ENCODE measurements around the gene RFNG.
A peak's percentile ranks its signal among the peaks of the same experiment; 100 is the strongest.

The RFNG gene

DNA sequence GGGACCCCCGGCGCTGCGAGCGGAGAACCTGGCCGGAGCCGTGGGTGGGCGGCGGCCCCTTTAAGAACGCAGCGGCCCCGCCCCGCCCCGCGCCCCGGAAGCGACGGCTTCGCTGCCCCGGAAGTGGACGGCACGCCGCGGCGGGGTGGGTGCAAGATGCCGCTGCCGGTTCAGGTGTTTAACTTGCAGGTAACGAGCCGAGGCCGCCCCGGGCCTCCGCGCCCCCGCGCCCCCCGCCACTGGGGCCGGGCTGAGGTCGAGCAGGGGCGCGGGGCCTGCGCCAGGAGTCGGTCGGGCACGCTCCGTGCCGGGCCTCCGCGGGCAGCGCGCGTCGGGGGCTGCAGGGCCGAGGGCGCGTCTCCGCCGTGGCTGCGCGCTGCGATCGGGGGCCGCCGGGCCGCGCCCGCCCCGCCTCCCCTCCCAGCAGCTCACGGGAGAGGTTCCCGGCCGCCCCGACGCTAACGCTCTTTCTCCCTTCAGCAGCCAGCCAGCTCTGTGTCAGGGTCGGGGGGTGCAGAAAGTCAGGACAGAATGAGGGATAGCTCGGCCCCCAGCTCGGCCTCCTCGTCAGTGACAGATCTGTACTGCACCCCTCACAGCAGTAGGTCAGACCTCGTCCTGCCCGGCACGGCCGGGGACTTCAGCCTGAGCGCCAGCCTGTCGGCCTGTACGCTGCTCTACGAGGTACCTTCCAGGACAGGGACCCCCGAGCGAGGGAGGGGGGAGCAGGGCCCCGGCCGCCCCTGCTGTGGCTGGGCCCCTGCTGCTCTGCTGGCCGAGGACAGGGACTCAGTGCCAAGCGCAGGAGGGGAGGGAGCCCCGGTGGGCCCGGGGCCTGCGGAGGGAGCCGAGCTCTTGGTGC, at the start of gene RFNG, which contains the start of gene GPS1:
TSS of gene RFNG (minus strand) at position 36 of the 862 bp plus-strand sequence. CDS start 45 bp downstream, outside the sequence.
TSS of gene GPS1 (plus strand) at position 123 of the 862 bp plus-strand sequence. CDS start at position 157, 34 bp downstream.
- peak; percentile 10 for DNase-seq (ENCODE audit: low read depth)

- DNase-seq (ENCODE audit: low read depth): no peak
Measured at GRCh38 chr17:82101301-82101715, 49.7 kb upstream of the RFNG start.

DNA sequence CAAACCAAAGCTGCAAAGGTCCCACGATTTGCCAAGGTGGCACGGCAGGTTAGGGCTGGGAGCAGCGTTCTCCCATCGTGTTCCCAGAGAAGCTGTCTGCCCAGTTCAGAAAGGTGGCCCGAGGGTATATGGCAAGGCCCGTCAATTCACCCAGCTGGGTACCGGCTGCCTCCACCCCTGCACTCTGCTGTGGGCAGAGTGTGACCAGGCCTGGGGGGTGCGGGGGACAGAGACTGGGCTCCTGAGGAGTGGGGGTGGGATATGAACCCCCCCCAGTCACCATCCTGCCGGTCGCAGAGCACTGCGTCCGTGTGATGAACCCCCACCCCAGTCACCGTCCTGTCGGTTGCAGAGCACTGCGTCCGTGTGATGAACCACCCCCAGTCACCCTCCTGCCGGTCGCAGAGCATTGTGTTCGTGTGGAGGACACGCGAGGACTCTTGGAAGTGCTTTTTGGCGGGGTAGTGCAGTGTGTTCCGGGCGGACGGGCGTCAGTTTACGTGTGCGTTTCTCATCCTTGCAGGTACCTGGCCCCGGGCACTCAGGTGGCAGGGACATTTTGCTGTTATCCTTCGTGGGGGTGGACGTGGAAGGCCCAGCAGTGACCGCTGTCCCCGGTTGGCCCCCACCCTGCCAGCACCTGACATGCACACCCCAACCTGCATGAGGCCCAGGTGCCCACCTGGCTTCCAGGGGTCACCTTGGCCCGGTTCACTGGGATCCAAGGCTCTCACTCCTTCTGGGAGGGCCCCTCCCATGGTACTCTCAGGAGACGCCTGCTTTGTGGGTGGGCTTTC, 49.1 kb upstream of the RFNG start:
- DNase-seq (ENCODE audit: low read depth): no peak

DNA sequence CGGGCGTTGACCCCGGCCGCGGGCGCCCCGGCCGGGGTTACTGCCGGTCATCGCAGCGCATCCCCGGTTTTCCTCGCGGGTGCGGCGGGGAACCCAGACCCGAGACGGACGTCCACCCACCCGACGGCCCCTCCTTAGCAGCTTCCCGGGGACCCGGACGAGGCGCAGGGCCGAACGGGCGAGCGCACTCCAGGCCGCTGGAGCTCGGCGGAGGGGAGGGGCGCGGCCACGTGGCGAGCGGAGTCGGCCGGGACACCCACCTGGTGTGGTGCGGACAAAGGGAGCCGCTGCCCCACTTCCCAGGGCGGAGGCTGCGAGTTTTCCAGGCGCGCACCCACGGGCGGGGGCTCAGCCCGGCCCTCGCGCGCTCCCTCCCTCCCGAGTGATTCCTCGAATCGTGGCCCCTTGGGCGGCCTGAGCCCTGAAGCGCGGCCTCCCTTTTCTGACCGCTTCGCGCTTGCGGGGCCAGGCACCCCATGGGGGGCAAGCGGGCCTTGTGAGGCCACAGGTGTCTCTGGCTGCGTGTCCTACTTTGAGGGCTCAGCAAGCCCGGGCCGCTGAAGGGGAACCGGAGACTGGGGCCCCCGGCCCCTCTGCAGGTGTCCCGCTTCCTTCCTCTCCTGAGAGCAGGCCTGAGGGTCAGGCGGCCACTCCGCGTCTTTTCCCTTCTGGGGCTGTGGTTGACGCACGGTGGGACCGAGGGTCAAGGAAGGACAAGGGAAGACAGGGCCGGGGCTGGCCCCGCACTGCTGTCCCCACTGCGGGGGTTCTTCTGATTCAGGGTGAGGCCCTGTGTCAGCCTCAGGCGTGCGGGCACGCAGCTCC, 47.5 kb upstream of the RFNG start:
- no peak for DNase-seq (ENCODE audit: low read depth)

DNA sequence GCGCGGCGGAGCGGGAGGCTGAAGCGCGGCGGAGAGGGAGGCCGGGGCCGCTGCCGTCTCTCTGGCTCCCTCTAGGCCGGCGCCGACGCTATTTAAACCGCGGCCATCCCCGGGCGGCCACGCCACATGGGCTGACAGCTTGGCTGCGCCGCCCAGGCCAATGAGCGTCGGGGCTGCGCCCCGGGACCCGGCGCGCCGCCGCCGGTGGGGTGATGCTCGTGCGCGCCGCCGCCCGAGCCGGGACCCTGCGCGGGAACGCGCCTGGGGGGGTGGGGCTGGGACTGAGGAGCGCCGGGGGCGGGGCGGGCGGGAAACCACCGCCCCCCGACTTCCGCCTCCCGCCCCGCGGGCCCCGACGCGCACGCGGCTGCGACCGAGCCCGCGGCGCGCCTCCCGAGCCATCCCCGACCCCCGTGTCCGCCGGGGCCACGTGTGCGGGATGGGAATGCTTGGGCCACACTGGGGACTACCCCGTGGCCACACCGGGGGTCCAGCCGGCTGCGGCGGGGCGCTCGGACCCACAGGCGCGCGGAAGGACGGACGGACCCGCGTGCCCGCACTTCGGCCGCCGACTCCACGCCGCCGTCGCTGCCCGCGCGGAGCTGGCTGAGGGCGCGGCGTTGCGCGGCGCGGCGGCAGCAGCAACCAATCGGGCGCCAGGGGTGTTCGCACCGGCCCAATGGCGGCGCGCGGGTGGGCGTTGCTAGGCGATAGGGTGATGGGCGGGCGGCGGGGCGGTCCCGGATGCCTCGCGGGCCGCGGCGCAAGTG, 46.7 kb upstream of the RFNG start, which contains the start of gene FASN:
TSS of gene FASN (minus strand) at position 68 of the 770 bp plus-strand sequence. CDS start 1,791 bp downstream, outside the sequence.
- peak; percentile 91 for DNase-seq (ENCODE audit: low read depth)

DNA sequence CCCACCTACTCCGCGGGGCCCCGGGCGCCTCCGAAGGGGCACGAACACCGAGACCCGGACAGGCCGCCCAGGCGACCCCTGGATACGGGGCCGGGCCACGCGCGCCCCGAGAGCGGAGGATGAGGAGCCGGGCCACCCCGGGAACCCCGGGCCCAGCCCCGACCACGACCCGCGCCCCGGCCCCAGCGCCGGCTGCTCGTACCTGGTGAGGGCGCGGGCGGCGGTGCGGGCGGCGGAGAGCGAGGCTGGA, 46.2 kb upstream of the RFNG start:
- DNase-seq (ENCODE audit: low read depth): no peak

DNA sequence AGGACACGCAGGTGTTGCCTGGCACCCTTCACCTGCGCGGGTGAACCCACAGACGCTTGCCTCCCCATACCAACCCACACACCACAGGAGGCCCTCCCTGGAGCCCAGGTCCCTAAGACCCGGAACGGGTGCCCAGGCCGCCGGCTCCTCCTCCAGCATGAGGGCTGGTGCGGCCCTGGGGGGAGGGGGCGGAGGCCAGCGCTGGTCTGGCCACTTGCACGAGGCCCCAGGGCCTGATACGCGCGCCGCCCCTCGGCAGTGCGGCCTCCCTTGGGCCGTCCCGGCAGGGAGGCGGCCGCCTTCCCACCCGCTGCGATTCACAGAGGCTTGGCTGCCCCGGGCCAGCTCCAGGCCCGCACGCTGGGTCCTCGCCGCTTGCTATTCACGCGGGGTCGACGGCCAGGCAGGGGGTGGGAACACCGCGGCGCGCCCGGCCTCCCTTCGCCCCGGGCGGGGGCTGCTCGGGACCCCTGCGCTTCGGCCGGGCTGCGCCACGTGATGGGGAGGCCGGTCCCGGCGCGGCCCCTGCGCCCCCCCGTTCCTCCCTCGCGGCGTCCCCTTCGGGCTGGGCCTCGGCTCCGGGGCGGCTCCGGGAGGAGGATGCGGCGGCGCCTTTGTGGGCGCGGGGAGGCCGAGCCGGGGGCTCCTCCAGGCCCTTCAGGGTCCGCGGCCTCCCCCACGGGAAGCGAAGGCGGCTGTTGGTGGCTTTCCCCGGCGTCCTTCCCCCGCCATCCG, 45.7 kb upstream of the RFNG start:
- DNase-seq (ENCODE audit: low read depth): peak; percentile 28

DNA sequence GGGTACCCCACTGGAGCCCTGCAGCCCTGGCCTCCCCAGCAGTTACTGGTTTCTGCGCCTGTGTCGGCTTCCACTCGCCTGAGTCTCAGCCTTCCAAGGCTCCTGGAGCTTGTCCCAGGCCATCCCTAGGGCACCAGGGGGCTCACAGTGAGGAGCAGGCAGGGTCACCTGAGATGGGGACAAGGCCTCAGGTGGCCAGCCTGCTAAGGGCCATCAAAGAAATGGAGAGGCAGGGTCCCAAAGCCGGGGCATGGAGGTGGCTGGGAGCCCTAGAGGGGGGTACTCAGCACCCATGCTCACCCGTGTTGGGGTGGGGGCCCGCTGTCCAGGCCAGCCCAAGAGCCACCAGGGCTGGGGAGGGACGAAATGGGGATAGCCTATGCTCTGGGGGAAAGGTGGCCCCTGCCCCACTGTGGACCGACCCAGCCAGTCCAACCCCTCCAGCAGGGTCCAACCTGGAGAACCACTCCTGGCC, 45.1 kb upstream of the RFNG start:
- DNase-seq (ENCODE audit: low read depth): no peak

DNA sequence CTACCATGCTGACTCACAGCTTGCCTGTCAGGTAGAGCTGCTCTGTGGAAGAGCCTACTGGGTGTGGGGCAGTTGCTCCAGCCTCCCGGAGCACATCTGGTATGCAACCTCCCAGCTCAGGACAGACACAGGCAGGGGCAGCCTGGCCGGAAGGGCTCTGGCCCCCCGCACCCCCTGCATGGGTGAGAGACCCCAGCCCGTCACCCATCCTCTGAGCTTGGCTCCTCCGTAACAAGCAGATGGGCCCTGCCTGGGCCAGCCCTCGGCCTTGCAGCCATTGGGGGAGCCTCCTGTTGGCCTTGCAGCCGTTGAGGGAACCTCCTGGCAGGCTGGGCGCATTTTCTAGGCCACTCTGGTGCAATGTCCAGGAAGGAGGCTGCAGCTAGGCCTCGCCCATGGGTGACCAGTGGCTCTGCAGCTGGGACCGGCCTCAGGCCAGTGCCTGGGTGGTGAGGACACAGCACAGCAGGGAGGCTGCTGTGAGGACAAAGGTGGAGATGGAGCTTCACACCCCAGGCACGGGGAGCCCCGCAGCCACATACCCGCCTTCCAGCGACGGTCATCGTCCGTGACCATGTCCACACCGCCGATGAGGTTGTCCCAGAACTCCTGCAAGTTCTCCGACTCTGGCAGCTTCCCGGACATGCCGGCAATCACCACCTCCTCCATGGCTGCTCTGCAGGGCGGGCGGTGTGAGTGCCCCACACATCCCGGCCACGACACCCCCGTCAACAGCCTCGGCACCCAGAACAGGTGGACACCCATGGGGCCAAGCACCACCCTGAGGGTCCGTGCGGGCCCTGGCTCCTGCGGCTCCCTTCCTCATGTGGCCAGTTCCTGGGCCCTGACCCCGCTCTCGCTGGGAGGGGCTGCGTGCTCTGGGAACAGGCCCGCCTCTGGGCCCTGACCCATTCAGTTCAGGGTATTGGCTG, 44.4 kb upstream of the RFNG start:
- DNase-seq (ENCODE audit: low read depth): no peak

- DNase-seq (ENCODE audit: low read depth): no peak
Measured at GRCh38 chr17:82094931-82095776, 43.5 kb upstream of the RFNG start.

DNA sequence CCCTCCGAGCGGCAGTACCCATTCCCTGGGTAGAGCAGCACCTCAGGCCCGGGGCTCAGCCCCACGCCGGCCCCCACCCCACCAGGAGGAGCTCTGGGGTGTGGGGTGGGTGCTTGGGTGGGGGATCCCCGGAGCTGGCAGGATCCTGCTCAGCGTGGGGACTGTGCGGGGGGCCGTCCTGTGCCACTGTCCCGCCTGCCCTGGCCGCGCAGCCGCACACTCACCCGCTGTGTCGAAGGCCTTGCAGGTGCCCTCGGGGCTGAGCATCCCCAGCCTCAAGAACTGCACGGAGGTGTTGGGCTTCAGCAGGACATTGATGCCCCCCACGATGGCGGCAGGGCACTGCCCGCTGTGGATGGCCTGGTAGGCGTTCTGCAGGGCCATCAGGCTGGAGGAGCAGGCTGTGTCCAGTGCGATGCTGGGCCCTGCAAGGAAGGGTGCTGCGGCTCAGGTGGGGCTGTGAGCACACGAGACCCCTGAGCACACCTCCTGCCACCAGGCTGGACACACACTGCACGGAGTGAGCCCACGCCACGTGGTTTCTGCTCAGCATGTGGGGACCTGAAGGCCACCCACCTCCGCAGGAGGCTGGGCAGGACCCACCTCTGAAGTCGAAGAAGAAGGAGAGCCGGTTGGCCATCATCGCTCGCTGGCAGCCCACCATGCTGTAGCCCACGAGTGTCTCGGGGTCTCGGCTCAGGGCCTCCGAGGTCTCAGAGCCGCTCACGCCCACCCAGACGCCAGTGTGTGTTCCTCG, 41.6 kb upstream of the RFNG start:
- DNase-seq (ENCODE audit: low read depth): no peak

- no peak for DNase-seq (ENCODE audit: low read depth)
Measured at GRCh38 chr17:82092628-82092994, 41.0 kb upstream of the RFNG start.

- no peak for DNase-seq (ENCODE audit: low read depth)
Measured at GRCh38 chr17:82092094-82092586, 40.5 kb upstream of the RFNG start.

- DNase-seq (ENCODE audit: low read depth): no peak
Measured at GRCh38 chr17:82091264-82092066, 39.9 kb upstream of the RFNG start.

DNA sequence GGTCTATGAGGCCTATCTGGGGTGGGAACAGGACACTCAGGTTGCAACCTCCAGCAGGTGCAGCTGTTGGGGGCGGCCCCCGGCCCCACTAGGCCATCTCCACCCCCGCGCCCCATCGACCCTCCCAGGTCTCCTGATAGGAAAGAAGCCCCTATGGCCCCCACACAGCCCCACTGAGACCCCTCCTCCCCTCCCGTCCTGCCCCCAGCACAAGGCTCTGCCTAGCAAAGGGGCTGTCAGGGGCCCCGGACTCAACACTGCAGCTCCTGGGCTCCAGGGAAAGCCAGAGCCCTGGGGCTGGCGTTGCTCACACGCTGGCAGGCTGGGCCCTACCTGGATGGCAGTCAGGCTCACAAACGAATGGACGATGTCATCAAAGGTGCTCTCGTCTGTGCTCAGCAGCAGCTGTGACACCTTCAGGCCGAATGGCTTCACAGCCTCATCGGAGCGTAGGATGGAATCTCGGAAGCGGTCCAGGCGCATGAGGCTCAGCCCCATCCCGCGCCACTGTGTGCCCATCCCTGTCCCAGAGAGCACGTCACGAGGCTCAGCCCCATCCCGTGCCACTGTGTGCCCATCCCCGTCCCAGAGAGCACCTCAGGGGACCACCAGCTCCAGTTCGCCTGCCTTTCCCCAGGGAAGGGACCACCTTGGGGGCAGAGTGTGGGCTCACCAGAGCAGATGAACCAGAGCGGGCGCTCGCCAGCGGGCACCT, 39.1 kb upstream of the RFNG start:
- no peak for DNase-seq (ENCODE audit: low read depth)

Measured in GM04504 (cell line).